Activated CD4-positive, alpha-beta T cell treated with anti-CD3 and anti-CD28 coated beads, Interleukin-2, amount 50 U/mL, for 16 hours (primary cell): ENCODE results near the gene GJA1.
"Not testable (repeated sequence)": the region's sequence is repeated elsewhere in the genome, so short reads cannot be mapped to it uniquely, and the experiment has no call there.

Experiments
- DNase-seq: peaks from one replicate; pipeline ENCODE4 v3.0.0-alpha.2; 2020

Gene GJA1

DNA sequence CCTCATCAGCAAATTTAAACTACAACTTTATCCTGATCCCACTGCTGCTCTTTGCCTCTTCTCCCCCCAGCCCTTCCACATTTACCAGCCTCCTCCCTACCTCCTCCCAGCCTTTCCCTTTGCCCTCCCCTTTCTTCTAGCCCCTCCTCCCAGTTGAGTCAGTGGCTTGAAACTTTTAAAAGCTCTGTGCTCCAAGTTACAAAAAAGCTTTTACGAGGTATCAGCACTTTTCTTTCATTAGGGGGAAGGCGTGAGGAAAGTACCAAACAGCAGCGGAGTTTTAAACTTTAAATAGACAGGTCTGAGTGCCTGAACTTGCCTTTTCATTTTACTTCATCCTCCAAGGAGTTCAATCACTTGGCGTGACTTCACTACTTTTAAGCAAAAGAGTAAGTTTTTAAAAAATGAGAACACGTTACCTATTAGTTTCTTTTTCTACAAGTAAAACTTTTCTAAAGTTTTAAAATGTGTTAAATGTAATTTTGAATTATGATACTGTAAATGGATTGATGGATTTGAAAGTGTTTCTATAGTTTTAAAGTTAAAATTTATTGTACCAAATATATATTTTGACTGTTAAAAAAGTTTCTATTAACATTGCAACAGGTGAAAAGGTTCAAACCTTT is at the start of gene GJA1:
TSS of gene GJA1 (plus strand) at position 203 of the 626 bp plus-strand sequence. CDS start 11,202 bp downstream, outside the sequence.
- DNase-seq, result no peak

DNA sequence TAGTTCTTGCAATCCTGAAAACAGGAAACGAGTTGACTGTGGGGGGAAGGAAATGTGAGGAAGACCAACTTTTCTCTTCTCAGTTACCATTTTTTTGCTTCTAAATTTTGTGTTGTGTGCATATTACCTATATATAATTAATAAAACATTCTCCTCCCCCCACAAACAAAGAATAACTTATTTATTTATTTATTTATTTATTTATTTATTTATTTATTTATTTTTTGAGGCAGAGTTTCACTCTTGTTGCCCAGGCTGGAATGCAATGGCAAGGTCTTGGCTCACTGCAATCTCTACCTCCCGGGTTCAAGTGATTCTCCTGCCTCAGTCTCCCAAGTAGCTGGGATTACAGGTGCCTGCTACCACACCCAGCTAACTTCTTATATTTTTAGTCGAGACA is 48.9 kb upstream of the GJA1 start:
- not testable (repeated sequence) for DNase-seq

- DNase-seq, result no peak
Observed at GRCh38 chr6:121389419-121389818, 46.0 kb upstream of the GJA1 start.

- DNase-seq, result no peak
Observed at GRCh38 chr6:121393731-121394505, 41.5 kb upstream of the GJA1 start.

- no peak for DNase-seq
Observed at GRCh38 chr6:121395736-121396135, 39.7 kb upstream of the GJA1 start.

- DNase-seq, result not testable (repeated sequence)
Observed at GRCh38 chr6:121397188-121397587, 38.3 kb upstream of the GJA1 start.

GRCh38 chr6:121398127-121398526 is 37.3 kb upstream of the GJA1 start:
- no peak for DNase-seq

DNA sequence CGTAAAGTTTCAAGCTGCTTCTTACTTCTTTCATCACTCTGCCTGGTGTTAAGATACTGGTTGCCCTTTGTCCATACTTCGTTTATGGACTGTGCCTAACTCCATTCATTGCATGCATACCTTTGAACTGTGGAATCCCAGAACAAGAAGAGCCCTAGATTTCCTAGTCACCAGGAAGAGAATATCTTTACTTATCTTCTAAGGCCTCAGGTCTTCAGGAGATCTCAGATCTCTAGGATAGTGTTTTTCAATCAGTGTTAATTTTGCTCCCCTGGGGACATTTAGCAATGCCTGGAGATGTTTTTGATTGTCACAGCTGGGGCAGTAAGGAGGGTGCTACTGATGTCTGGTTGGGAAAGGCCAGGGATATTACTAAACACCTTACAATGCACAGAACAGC is 35.5 kb upstream of the GJA1 start:
- no peak for DNase-seq

DNA sequence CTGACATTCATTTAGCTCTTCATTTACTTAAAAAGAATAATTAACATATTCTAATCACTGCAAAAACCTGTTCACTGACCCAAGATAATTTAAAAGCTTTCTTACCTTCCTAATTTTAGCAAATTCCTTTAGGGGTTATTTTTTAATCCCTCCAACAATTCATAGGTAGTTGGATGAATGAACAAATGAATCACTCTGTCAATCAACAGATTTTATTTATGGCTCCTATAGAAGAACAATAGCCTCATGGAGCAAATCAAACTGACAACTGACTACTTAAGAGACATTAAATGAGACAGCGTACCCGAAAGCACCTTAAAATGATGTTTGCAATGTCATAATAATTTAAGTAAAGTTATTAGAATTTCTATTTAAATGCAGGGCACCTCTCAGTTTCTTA is 31.5 kb upstream of the GJA1 start:
- DNase-seq, result no peak

- no peak for DNase-seq
Observed at GRCh38 chr6:121405306-121405705, 30.1 kb upstream of the GJA1 start.

DNA sequence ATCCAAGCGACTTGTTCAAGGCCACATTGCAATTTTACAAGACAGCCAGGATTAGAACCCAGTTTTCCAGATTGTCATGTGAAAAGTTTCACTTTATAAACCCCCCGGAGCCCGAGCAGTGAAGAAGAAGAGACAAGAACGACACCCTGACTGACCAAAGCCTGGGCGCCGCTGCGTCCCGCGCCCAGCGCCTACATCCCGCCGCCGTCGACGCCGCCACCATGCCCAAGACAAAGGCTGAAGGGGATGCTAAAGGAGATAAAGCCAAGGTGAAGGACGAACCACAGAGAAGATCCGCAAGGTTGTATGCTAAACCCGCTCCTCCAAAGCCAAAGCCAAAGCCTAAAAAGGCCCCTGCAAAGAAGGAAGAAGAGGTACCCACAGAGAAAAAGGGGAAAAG is 27.1 kb upstream of the GJA1 start:
- no peak for DNase-seq

GRCh38 chr6:121413879-121414278 is 21.6 kb upstream of the GJA1 start:
- no peak for DNase-seq

- no peak for DNase-seq
Observed at GRCh38 chr6:121418346-121418745, 17.1 kb upstream of the GJA1 start.

DNA sequence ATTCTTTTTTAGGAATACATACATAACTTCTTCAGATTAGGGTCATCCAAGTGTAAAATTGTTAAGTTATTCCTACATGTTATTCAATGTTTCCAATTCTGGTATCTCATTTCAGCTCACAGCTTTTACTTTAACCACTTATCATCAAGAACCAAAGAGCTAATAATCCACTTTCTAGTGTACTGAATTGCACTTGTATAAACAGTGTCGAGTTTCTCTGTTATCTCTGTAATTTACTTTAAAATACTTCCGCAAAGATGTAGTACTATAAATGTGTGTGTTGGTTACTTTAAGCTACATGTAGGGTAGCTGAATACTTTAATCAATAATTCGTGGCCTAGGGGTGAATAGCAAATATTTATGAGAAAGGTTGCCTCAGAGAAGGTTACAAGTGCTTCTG is 8.8 kb upstream of the GJA1 start:
- no peak for DNase-seq

DNA sequence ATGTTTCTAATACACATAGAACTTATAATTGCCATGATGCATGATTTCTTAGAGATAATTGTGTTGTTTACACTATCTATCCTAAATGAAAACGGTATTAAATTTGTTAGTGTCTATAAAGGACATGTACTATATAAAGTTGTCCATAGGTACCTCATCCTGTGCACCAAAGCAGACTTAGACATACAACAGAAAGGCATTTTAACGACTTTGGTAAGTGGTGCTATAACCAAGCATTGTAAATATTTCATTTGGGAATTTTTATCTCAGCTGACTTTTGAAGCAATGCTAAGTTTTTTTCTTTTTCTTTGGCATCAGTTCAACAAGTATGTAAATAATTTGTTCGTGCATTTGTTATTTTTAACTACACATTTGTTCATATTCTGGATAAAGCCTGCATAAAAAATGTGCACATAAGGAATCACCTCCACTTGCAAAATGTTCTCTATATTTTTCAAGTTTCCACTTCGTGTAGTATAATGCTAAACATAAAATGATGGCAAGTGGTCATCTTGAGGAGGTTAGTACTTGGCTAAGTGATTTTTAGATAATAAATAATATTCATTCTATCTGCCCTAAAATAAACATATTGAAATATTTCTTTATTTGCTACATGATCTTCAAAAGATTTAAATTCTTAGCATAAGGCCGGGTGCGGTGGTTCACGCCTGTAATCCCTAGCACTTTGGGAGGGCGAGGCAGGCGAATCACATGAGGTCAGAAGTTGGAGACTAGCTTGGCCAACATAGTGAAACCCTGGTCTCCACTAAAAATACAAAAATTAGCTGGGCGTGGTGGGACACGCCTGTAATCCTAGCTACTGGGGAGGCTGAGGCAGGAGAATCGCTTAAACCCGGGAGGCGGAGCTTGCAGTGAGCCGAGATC is 6.3 kb upstream of the GJA1 start:
- no peak for DNase-seq

DNA sequence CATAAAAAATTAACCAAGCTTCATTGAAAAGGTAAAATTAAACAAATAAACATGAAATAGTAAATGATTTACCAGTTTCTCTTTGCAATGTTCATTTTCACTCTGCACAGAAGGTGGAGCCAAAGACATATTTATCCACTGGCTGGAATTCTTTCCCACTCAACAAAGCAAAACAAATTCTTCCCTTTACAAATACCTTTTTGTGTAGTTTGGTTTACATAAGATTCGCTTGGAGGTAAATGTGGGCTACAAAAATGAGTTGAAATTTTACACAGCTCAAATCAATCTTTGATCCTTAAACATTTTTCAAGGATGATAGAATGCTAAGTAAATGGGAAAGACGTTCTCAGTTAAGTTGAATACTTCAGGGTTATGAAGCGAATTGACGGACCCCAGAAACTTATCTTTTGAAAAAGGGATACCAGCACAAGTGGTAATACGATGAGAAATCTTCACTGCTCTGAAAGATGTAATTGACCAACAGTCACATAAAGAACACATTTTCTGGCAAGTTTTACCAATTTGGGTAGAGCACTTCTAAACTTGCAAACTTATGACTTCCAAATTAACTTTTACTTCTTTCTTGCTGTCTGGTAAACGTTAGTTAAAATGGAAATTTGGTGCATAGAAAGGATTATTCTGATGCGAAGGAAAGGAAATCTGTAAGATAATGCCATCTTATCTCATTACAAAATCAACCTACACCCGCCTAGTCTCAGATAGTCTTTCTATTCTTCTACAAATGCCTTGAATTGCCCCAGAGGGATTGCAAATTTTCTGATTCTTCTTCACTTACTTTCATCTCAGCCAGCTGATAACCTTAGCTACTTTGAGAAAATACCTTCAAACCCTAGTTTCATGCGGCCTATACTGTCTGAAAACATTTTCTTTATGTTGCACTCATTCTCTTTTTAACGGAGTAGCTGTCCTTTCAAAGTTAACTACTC is 4.7 kb upstream of the GJA1 start:
- no peak for DNase-seq

DNA sequence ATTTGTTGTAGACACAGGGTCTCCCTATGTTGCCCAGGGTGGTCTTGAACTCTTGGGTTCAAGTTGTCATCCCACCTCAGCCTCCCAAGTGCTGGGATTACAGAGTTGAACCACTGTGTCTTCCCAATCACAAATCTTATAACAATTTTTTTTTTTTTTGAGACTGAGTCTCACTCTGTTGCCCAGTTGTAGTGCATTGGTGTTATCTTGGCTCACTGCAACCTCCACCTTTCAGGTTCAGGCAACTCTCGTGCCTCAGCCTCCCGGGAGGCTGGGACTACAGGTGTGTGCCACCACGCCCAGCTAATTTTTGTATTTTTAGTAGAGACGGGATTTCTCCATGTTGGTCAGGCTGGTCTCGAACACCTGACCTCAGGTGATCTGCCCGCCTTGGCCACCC is 3.7 kb upstream of the GJA1 start:
- not testable (repeated sequence) for DNase-seq

GRCh38 chr6:121434037-121434770 is 1.2 kb upstream of the GJA1 start:
- no peak for DNase-seq

DNA sequence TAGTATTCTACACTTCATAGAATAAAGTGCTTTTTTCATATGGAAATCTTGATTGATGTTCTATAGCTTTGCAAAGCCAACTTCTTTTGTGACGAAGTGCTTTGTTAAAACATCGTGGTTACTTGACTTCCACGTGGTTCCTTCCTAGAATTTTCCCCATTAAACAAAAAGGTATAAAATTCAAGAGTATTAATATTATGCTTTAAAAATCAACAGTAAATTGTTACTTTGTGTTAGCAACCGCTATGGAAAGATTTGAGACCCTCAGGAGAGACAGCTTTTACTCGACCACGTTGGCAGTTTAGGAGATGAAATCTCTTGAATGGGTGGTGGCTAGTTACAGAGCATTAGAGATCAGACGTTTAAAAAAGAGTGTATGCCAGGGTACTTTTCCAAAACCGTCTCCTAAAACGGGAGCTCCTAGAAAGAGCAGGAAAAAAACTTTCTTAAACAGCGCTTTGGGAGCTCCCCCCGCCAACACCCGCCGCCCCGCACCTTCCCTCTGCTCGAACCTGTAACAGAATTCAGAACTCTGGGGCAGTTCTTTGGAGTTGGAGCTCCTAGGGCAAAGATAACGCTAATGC is 920 bp downstream of the GJA1 start:
- no peak for DNase-seq

GRCh38 chr6:121436960-121437850 is 1.8 kb downstream of the GJA1 start:
- peak; percentile 1 for DNase-seq
